KMS-11 (cell line): Measurements from ENCODE around the gene THBS3.

Source experiments
- H2AFZ ChIP-seq: fragments of 200-600 bp; sonication (generic); 2 replicates; pipeline ENCODE4 v1.6.1; 2016; ENCODE audit warnings: antibody characterized with exemption, mixed run types, low read depth
- H3K27ac ChIP-seq: fragments of 200-600 bp; sonication (generic); 2 replicates; pipeline ENCODE4 v1.6.1; 2016; ENCODE audit warnings: mild to moderate bottlenecking, mixed run types
- H3K27me3 ChIP-seq: fragments of 200-600 bp; sonication (generic); 2 replicates; pipeline ENCODE4 v1.6.1; 2017; ENCODE audit warnings: mild to moderate bottlenecking, low read depth, mixed run types, moderate library complexity; ENCODE audit not compliant: insufficient read depth
- H3K36me3 ChIP-seq: fragments of 200-600 bp; sonication (generic); 2 replicates; pipeline ENCODE4 v1.6.1; 2017; ENCODE audit warnings: mild to moderate bottlenecking, mixed run types; ENCODE audit not compliant: insufficient read depth
- H3K4me1 ChIP-seq: fragments of 200-600 bp; sonication (generic); 2 replicates; pipeline ENCODE4 v1.6.1; 2016; ENCODE audit warnings: mild to moderate bottlenecking, low read depth, mixed run types; ENCODE audit not compliant: poor library complexity, severe bottlenecking
- H3K4me2 ChIP-seq: fragments of 200-600 bp; sonication (generic); 2 replicates; pipeline ENCODE4 v1.7.0; 2016; ENCODE audit warnings: mild to moderate bottlenecking, mixed run types
- H3K4me3 ChIP-seq: fragments of 200-600 bp; sonication (generic); IDR thresholded peaks from 2 replicates; pipeline ENCODE4 v1.6.1; 2017; ENCODE audit warnings: low read depth, low read length, mixed read lengths; ENCODE audit not compliant: insufficient read depth
- H3K79me2 ChIP-seq: fragments of 200-600 bp; sonication (generic); 2 replicates; pipeline ENCODE4 v1.6.1; 2016; ENCODE audit warnings: low read depth, mixed run types; ENCODE audit not compliant: insufficient read depth
- H3K9ac ChIP-seq: fragments of 200-600 bp; sonication (generic); 2 replicates; pipeline ENCODE4 v1.6.1; 2016; ENCODE audit warnings: mild to moderate bottlenecking, mixed run types
- H4K20me1 ChIP-seq: fragments of 200-600 bp; sonication (generic); 2 replicates; pipeline ENCODE4 v1.6.1; 2016; ENCODE audit warnings: mild to moderate bottlenecking, mixed run types; ENCODE audit not compliant: insufficient read depth
- TF ChIP-seq, protein P1 (sequence below): fragments of 200-600 bp; sonication (generic); conservative IDR thresholded peaks from 2 replicates; pipeline ENCODE4 v1.6.1; 2017; ENCODE audit warnings: low read depth, mild to moderate bottlenecking, antibody characterized with exemption, low read length, moderate library complexity, mixed read lengths

The THBS3 gene

DNA sequence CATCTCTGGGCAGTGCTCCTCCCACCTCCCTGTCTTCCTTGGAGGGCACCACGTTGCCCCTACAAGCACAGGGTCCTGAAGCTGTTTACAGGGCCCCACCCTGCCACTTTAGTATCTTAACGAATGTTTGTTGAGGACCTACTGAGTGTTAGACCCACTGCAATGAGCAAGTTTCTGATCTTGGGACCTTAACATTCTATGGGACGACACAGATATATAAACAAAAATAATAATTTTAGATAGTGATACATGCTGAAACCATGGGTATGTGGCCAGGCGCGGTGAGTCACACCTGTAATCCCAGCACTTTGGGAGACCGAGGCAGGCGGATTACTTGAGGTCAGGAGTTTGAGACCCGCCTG lies 37.4 kb upstream of the THBS3 start:
- Histone ChIP-seq H3K4me1 (peaks cover 38% of the 10 kb centered on the region), H3K79me2 (no peaks in the 10 kb centered on the region), H3K27ac (peak overlapping the region; percentile 52), H3K27me3 (no peaks in the 10 kb centered on the region), H3K36me3 (no peaks in the 10 kb centered on the region), H3K9ac (peak overlapping the region; percentile 67), H4K20me1 (no peaks in the 10 kb centered on the region), H3K4me2 (peak overlapping the region; percentile 77), H2AFZ (peak overlapping the region; percentile 84), H3K4me3 (peak overlapping the region; percentile 97)
- TF ChIP-seq, protein P1, sequence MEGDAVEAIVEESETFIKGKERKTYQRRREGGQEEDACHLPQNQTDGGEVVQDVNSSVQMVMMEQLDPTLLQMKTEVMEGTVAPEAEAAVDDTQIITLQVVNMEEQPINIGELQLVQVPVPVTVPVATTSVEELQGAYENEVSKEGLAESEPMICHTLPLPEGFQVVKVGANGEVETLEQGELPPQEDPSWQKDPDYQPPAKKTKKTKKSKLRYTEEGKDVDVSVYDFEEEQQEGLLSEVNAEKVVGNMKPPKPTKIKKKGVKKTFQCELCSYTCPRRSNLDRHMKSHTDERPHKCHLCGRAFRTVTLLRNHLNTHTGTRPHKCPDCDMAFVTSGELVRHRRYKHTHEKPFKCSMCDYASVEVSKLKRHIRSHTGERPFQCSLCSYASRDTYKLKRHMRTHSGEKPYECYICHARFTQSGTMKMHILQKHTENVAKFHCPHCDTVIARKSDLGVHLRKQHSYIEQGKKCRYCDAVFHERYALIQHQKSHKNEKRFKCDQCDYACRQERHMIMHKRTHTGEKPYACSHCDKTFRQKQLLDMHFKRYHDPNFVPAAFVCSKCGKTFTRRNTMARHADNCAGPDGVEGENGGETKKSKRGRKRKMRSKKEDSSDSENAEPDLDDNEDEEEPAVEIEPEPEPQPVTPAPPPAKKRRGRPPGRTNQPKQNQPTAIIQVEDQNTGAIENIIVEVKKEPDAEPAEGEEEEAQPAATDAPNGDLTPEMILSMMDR = no peak

DNA sequence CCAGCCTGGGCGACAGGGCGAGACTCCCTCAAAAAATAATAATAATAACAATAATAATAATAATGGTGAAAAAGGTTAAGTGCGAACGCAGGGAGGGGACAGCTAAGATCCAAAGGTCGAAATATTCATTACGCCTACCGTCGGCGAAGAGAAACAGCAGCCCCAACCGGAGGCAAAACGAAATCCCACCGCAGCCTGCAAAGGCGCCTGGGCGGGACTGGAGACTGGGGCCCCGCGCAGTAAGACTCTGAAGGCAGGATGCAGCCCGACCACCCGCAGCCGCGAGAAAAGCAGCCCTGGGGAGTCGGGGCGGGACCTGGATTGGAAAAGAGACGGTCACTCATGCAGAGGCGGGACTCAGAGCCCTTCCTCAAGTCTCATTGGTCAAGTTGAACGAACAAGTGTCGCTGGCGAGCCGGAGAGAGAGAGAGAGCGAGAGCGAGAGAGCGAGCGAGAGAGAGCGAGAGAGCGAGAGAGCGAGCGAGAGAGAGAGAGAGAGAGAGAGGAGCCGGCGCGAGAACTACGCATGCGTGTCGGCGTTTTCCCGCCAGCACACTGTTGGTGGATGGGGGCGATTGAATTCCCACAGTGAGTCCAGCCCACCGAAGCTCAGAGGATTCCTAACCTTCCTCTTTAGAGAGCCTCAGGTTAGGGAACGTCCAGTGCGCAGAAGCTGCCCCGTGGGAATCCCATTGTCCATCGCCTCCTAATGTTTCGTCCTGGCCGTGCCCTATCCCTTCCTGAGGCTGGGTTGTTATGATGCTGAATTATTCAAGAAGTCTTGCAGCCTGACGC lies 36.9 kb upstream of the THBS3 start:
- no peaks in the 10 kb centered on the region for H3K36me3 ChIP-seq
- peak overlapping the region; percentile 52 for H3K27ac ChIP-seq
- TF ChIP-seq, protein P1 = peak; percentile 91
- H3K79me2 ChIP-seq = no peaks in the 10 kb centered on the region
- no peaks in the 10 kb centered on the region for H4K20me1 ChIP-seq
- no peaks in the 10 kb centered on the region for H3K27me3 ChIP-seq
- peaks cover 38% of the 10 kb centered on the region for H3K4me1 ChIP-seq
- peak overlapping the region; percentile 67 for H3K9ac ChIP-seq
- H3K4me2 ChIP-seq = peak overlapping the region; percentile 77
- H2AFZ ChIP-seq = peak overlapping the region; percentile 84
- peak overlapping the region; percentile 97 for H3K4me3 ChIP-seq

DNA sequence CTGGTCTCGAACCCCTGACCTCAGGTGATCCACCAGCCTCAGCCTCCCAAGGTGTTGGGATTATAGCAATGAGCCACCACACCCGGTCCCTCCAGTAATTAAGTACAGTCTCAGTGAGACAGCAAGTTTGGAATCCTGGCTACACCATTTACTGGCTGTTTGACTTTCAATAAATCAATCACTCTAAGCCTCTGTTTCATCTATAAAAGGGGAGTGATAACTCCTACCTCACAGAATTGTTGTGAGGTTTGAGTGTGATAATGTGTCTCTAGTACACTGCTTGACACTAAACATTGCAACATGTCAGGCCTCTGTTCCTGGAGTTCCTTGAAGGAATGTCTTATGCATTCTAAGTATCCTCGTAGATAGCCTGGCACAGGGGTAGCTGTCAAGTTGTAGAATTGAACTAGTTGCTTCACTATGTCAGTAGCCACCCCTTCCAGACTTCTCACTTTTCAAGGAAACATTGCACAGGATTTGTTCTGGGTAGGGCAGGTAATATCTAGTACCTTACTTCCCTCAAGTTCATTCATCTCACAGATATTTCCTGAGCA lies 35.2 kb upstream of the THBS3 start:
- H3K27ac ChIP-seq = no peak overlapping the region
- TF ChIP-seq, protein P1 = no peak
- H3K4me1 ChIP-seq = peaks cover 38% of the 10 kb centered on the region
- no peak overlapping the region for H3K4me3 ChIP-seq
- H2AFZ ChIP-seq = no peak overlapping the region
- H3K79me2 ChIP-seq = no peaks in the 10 kb centered on the region
- no peaks in the 10 kb centered on the region for H3K27me3 ChIP-seq
- H3K4me2 ChIP-seq = no peak overlapping the region
- no peaks in the 10 kb centered on the region for H4K20me1 ChIP-seq
- H3K9ac ChIP-seq = no peak overlapping the region
- H3K36me3 ChIP-seq = no peaks in the 10 kb centered on the region

DNA sequence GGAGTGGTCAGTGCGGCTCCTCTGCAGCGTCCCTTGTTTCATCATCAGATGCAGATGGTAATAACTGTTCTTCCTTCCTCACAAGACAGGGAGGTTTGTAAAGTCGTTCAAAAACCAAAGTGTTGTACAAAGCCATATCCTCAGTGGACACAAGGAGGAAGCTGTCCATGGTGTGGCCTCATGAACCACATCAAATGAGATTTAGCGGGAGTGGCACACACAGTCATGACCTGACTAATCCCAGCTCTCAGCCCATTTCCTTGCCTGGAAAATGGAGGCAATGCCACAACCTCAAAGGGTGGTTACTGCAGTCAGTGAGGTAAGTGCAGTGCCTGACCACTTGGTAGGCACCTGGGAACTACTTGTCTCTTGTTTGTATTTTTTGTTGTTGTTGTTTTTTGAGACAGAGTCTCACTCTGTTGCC lies 34.2 kb upstream of the THBS3 start:
- Histone ChIP-seq H3K27ac (no peak overlapping the region), H3K4me2 (peak overlapping the region; percentile 44; the same call in 1 of the 2 replicates), H3K27me3 (no peaks in the 10 kb centered on the region), H3K4me1 (peaks cover 38% of the 10 kb centered on the region), H4K20me1 (no peaks in the 10 kb centered on the region), H3K9ac (no peak overlapping the region), H3K4me3 (no peak overlapping the region), H3K79me2 (no peaks in the 10 kb centered on the region), H2AFZ (peak overlapping the region; percentile 57; the same call in 1 of the 2 replicates), H3K36me3 (no peaks in the 10 kb centered on the region; the same call in 1 of the 2 replicates)
- TF ChIP-seq, protein P1 = no peak
